ENCODE measurements around the gene PCA3.
"Not testable (repeated sequence)": the region's sequence is repeated elsewhere in the genome, so short reads cannot be mapped to it uniquely, and the experiment has no call there.

PCA3 gene

GRCh38 chr9:76764138-76764537 lies at the start of gene PCA3:
PCA3 (plus strand) TSS chr9:76764438.
- no peak for DNase-seq

GRCh38 chr9:76716085-76716672 lies 48.1 kb upstream of the PCA3 start:
- no peak for DNase-seq

GRCh38 chr9:76717176-76717575 lies 47.1 kb upstream of the PCA3 start:
- DNase-seq, result no peak

DNA sequence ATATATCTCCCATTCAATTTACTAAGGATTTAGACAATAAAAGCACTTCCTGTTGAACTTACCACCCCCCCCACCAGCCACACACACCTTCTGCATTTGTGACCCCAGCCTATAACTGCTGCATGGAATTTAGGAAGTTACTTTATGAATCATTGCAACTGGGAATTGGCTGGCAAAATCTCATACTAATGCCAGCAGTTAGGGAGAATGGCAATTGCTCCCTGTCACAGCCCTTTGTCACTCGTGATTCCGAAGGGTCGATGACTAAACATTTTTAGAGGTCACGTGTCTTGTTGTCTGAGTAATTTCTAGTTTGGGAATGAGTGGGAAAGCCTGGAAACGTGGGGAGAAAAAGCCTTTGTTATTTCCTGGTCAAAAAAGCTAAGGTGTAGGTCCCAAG lies 46.6 kb upstream of the PCA3 start:
- DNase-seq, result no peak

DNA sequence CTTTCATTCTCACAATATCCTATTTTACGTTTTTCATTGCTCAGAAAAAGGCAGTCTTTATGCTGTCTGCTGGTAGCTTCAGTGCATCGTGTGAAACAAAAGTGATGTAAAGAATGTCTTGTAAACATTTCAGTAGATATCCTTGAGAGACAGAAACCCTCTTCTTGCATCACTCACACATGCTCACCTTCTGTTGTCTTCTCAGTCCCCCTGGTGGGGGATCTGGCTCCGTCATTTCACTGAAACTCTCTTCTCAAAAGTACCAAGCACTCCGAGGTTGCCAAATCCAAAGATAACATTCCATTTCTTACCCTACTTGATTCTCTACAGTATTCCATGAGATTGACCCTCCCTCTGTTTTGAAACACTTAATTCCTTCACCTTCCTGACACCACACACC lies 46.1 kb upstream of the PCA3 start:
- DNase-seq, result no peak

GRCh38 chr9:76720245-76720644 lies 44.0 kb upstream of the PCA3 start:
- DNase-seq, result no peak

DNA sequence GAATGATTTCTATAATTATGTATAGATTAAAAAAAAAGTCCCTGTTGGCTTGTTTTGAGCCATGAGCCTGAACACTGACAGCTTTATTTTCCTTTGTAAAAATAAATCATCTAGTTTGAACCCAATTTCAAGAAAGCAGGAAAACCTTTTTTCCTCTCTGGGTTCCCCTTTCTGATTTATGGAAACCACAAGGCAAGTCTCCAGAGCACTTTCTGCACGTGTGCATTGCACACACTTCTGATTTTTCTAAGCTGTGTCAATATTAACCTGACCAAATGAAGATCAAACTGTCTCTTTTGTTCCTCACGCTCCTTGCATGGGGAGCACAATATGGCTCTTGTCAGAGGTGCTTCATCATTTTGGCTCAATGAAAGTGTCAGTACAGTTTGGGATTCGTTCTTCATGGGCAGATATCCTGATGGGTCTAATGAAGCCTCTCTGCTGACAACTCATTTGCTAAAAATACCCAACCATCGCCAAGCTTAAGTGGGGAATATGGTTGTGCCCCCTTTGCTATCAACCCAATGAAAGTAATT lies 39.2 kb upstream of the PCA3 start:
- DNase-seq, result no peak

DNA sequence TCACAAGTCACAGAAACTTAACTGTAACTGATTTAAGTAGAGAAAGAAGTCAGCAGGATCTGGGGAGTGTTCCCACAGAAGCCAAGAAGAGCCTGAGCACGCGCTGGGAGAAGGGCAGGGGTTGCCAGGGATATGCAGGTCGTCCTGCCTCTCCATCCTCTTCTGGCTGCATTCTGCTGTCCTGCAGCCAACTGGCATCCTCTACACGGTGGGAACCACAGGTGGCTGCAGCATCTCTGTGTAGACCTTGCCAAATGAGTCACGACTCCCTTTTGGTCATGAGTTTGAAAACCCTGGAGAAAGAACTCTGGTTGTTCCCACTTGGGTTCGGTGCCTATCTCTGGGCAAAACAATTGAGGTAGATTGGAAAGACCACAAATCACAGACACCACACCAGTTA lies 38.4 kb upstream of the PCA3 start:
- no peak for DNase-seq

DNA sequence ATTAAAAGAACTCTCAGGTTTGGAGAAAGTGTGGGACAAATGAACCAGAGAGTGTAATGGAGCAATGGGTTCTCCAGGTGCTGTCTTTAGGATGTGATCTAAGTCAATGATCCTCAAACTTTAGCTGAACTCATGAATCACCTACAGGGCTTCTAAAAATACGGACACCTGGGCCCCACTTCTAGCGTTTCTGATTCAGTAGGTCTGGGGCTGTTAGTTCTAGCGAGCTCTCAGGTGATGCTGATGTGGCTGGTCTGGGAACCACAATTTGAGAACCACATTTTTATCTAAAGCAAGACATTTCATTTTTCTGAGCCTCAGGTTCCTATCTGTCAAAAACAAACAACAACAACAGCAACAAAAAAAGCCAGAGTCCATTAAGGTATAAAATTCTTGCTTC lies 35.1 kb upstream of the PCA3 start:
- no peak for DNase-seq

- no peak for DNase-seq
These were observed 34.1 kb upstream of the PCA3 start for GRCh38 chr9:76729980-76730737.

- DNase-seq, result no peak
These were observed 33.4 kb upstream of the PCA3 start for GRCh38 chr9:76730801-76731200.

DNA sequence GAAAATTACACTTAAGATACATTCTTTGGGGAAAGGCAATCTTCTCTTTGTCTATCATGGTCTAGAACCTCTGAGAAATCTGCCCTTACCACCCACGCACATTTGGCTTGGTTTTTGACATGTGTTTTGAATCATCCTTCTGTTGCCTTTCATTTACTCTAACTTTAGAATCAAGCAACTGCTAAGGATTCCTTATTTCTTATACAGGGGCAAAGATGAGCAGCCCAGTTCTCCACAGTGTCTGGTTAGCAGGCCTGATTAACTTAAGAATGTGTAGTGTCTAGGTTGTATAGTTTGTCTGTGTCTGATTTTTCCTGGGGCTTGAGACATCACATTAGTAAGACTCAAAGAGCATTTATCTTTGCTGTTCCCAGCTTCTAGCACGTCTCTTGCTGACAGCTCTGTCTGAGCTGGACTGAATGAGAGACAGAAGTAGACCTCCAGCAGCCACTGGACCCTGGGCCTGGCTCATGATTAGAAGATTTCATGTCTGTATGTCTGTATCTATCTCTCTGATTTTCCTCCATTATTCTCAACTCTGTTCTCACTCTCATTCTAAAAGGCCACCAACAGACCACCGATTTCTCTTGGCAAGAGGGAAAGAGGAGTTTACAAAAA lies 31.8 kb upstream of the PCA3 start:
- DNase-seq, result no peak

- no peak for DNase-seq
These were observed 31.1 kb upstream of the PCA3 start for GRCh38 chr9:76733096-76733495.

GRCh38 chr9:76734716-76735115 lies 29.5 kb upstream of the PCA3 start:
- no peak for DNase-seq

GRCh38 chr9:76737154-76737902 lies 26.9 kb upstream of the PCA3 start:
- DNase-seq, result no peak

DNA sequence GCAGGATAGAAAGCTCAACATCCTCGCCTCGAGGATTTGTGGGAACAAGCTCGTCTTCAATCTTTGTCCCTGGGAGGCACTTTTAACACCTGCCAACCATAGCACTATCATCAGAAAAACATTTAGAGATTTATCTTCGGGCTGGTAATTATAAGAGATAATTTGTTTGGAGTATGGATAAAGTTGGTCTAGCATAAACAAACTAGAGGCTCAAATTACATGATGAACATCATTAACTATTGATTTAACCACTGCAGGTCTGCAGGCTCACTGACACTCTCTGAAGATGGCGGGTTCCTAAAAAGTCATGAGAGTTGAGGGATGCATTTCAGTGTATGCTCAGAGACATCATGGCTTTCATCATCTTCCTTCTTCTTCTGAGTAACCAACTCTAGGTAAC lies 25.8 kb upstream of the PCA3 start:
- DNase-seq, result no peak

DNA sequence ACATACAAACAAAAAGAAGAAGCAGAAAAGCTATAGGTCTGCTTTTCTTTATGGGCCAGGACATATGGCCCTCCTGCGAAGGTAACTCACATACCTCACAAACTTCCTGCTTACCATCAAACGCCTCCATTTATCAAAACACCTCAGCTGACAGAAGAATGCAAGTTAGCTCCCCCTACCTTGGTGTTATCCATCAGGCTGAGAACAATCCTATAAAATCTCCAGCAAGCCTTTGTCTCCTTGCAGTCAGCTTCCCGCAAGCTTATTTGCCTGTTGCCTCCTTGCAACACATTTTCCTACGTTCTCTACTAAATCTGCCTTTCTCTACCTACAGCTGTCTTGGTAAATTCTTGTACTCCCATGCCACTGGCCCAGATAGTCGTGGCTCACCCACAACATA lies 22.7 kb upstream of the PCA3 start:
- no peak for DNase-seq

DNA sequence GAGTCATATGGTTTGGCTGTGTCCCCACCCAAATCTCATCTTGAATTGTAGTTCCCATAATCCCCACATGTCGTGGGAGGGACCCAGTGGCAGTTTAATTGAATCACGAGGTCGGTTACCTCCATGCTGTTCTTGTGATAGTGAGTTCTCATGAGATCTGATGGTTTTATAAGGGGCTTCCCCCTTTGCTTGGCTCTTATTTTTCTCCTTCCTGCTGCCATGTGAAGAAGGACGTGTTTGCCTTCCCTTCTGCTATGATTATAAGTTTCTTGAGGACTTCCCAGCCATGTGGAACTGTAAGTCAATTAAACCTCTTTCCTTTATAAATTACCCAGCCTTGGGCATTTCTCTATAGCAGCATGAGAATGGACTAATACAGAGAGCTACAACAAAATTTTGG lies 21.3 kb upstream of the PCA3 start:
- not testable (repeated sequence) for DNase-seq

DNA sequence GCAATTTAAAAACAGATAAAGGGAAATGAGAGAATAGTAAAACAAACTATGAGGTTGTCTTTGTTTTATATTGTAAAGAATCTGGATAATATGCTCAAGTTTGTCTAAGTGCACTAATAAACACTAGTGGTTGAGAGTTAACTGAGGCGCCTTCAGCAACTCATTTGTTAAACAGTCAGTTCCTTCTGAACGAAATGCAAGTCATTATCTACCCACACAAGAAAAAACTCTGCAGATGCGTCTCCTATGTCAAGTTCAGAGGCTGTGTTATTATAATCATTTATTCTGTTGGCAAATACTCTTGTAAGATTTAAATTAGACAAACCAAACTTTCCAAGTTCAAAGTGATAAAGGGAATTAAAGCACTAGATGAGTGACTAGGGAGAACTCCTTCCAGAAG lies 20.3 kb upstream of the PCA3 start:
- DNase-seq, result no peak

DNA sequence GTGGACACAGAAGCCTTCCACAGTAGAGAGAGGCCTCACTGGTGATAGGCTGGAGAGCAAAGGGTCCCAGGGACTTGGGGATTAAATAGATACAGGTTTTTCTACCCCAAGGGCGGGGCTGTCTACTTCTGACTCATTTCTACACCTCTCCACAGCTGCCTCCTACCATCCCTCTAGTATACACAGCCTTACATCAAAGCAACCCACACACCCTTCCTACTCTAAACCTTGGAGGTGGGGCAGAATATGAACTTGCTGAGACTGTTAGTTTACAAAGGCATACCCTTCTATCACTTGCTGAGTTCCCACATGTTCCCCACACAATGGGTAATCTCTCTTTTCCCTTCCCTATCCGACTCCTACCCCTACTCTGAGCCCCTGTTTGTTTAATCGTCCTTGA lies 19.9 kb upstream of the PCA3 start:
- DNase-seq, result no peak

GRCh38 chr9:76751001-76751400 lies 13.2 kb upstream of the PCA3 start:
- no peak for DNase-seq

DNA sequence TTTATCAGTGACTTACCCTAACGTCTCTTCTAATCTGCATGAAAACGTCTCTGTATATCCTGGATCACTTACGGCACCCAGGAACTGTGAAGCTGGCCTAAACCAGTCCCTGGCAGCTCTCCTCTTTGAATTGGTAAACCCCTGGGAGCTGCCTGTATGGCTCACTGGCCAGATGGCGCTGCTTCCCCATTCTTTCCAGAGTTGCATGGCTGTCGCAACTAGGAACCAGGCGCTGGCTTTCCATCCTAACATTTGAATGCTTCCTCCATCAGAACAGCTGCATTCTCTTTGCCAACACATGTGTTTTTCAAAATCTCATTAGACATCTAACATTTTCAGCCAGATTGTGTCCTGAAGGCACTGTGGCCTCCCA lies 8.0 kb upstream of the PCA3 start:
- DNase-seq, result no peak

DNA sequence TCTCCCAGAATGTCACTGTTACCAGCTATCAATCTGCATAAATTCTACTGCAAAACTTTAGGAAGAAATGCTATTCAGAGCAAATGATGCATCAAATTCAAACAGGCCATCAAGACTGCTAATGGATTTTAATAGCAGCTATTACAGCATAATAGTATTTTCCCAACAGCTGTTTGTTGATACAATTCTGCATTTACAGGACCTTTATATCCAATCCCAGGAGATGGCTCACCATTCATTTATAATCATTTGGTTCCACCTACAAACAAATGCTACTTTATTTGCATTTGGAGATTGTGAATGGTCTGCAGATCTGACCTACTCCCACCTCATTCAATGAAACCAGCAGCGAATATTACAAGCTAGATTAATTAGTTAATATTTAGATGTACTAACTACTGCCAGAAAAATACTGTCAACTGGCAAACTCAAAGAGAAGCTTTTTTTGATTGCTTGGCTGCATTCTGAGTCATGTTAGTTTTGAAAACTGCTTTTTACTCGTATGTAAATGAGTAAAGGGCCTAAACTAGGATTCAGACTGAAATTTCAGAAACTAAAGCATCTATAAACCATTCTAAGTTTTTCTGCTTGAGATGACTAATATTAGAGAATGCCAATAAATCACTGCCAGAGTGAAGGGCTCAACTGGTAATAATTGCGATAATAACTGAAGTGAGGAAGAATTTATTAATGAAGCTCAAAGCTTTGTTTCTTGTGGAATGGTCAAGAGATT lies 7.1 kb upstream of the PCA3 start:
- no peak for DNase-seq
